ENCODE results near the gene NEK5.
"Not testable (repeated sequence)": the region's sequence is repeated elsewhere in the genome, so short reads cannot be mapped to it uniquely, and the experiment has no call there.

Gene NEK5

DNA sequence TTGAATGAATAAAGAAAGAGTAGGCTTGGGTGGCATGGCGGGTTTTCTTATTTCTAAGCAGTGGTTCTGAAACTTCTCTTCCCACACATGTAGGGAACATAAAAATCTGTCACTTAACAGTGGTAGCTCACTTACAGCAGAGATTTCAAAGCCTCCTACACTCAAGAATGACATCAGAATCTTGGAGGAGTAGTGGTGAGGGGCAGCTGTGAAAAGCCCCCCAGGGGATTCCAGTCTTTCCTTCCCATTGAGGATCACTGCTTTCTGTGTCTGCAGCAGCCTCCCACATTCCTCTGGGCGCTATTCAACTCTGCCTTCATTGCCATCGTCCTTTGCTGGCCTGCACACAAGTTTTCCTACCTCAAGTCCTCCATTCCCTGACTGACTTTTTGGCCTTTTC is 8.6 kb upstream of the NEK5 start:
- no peak for FAIRE-seq

GRCh38 chr13:52136763-52137162 is 7.9 kb upstream of the NEK5 start:
- FAIRE-seq = peak; percentile 18

DNA sequence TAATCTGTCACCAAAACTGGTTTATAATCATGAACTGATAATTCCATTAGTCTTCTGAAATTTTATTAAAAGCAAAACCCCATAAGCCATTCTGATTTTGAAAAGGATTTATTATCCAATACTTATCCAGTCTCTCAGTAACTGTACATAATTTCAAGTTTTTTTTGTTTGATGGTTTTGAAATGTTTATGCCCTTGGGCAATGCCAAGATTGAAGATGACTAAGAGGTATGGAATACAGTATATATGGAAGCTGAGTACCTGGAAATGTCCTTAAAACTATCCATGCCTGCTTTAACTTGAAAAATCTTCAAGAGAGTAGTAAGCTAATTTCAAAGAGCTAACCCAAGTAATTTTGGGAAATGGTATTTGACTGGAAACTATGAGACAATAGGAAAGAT is 1.8 kb upstream of the NEK5 start:
- FAIRE-seq = no peak

- FAIRE-seq = peak; percentile 68
Measured at GRCh38 chr13:52127783-52128702, 830 bp downstream of the NEK5 start.

GRCh38 chr13:52127378-52127777 is 1.5 kb downstream of the NEK5 start:
- FAIRE-seq = no peak

- no peak for FAIRE-seq
Measured at GRCh38 chr13:52125547-52125946, 3.3 kb downstream of the NEK5 start.

DNA sequence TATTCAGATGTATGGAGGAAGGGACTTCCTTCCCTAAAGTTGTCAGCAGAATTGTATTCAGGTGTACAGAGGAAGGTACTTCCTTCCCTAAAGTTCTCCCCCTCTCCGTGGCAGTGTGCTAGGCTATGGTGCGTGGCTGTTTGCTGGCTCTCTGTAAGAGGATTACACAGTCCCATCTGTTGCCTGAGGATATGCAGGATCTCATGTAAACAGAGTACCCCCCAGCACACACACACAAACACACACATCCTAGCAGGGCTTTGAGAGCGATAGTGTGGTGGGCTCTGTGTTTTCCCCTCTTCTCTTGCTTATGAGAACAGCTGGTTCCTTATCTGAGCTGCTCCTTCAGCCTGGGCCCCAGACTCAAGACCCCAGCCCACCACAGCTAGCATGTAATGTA is 10.3 kb downstream of the NEK5 start:
- FAIRE-seq = no peak

GRCh38 chr13:52118095-52118494 is 10.8 kb downstream of the NEK5 start:
- no peak for FAIRE-seq

DNA sequence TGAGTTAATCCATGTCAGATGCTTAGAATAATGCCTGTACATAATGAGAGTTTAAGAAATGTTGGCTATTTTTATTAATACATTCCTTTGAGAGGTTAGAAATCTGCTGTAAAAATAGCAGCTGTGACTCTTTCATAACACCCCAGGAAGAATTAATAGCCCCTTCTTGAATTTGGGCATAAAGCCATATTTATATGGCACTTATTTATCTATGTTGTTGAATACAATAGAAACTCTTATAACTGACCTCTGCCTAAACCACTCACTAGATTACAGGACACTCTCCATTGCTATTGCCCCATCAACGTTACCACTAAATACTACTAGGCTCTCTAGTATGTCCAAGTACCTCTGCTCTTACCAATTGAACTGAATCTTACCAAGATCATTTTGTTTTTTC is 16.3 kb downstream of the NEK5 start:
- FAIRE-seq = no peak

DNA sequence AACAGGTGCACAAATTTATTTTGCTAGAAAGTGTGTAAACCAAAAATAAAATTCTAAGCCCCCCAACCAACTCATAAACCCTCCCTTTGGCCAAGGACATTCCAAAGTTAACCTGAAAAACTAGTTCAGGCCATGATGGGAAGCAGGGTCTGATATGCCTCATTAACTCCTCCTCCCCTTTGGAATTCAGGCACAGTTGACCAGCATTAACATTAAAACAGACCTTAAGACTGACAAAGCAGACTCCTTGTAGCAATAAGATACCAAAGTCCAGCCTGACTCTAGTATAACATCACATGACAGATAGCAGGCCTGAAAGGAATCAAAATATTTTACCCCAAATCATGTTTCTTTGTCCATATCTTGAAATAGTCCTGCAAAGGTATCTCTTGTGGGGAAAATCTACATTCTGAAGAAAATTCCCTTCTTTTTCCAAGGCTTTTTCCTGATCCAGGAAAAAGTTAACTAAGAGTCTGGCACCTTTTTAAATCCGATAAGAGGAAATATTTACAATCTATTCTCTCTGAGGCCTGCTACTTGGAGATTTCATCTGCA is 19.7 kb downstream of the NEK5 start:
- FAIRE-seq = no peak

DNA sequence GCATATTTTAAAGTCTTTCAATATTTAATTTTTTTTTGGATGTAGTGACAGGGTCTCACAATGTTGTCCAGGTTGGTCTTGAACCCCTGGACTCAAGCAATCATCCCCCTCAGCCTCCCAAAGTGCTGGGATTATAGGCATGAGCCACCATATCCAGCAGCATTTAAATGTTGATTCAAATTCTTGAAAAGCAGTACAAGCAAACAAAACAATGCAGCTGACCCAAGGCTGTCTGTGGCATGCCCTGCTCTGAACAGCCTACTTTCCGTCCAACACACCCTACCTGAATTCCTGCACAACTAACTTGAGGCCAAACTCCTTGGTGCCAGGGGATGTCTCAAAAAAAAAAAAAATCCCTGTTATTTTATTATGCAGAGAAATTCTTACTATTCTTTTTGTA is 23.0 kb downstream of the NEK5 start:
- no peak for FAIRE-seq

- no peak for FAIRE-seq
Measured at GRCh38 chr13:52104624-52105023, 24.2 kb downstream of the NEK5 start.

GRCh38 chr13:52103386-52103785 is 25.5 kb downstream of the NEK5 start:
- FAIRE-seq = no peak

- not testable (repeated sequence) for FAIRE-seq
Measured at GRCh38 chr13:52102423-52102822, 26.4 kb downstream of the NEK5 start.

DNA sequence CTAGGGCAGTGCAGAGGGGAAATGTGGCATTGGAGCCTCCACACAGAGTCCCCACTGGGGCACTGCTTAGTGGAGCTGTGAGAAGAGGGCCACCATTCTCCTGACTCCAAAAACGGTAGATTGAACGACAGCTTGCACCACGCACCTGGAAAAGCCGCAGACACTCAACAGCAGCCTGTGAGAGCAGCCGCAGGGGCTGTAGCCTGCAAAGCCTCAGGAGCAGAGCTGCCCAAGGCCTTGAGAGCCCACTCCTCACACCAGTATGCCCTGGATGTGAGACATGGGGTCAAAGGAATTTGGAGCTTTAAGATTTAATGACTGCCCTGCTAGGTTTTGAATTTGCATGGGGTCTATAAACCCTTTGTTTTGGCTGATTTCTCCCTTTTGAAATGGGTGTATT is 31.7 kb downstream of the NEK5 start:
- FAIRE-seq = no peak

DNA sequence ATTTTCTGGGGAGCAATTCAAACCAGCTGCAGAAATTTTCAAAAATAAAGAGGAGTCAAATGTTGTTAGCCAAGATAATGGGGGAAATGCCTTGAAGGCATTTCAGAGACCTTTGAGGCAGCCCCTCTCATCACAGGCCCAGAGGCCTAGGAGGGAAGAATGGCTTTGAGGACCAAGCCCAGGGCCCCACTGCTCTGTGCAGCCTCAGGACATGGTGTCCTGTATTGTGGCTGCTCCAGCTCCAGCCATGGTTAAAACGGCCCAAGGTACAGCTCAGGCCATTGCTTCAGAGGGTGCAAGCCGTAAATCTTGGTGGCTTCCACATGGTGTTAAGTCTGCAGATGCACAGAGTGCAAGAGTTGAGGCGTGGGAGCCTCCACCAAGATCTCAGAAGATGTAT is 32.1 kb downstream of the NEK5 start:
- no peak for FAIRE-seq

DNA sequence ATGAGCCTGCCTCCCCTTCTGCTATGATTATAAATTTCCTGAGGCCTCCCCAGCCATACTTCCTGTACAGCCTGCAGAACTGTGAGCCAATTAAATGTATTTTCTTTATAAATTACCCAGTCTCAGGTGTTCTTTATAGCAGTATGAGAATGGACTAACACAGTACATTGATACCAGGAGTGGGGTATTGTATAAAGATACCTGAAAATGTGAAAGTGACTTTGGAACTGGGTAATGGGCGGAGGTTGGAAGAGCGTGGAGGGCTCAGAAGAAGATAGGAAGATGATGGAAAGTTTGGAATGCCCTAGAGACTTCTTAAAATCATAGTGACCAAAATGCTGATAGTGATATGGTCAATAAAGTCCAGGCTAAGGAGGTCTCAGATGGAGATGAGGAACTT is 32.8 kb downstream of the NEK5 start:
- no peak for FAIRE-seq

- no peak for FAIRE-seq
Measured at GRCh38 chr13:52092087-52092486, 36.8 kb downstream of the NEK5 start.

GRCh38 chr13:52091473-52091872 is 37.4 kb downstream of the NEK5 start:
- no peak for FAIRE-seq

DNA sequence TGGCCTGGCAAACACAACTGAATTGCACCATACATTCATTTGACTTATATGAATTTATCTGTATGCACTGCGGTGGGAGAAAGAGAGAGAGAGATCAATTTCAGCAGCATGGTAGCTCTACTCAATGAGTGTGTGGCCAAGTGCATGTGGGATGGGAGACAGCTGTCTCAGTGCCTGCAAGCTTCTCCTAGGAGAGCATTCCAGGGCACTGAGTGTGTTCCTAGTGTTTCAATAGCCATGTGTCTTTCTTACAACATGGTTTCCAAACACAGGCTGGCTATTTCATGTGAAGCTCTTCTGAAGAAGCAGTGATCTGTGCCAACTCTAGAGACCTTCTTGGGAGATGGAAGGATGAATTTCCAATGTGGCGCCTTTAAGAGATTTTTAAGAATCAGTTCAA is 43.5 kb downstream of the NEK5 start:
- FAIRE-seq = no peak

DNA sequence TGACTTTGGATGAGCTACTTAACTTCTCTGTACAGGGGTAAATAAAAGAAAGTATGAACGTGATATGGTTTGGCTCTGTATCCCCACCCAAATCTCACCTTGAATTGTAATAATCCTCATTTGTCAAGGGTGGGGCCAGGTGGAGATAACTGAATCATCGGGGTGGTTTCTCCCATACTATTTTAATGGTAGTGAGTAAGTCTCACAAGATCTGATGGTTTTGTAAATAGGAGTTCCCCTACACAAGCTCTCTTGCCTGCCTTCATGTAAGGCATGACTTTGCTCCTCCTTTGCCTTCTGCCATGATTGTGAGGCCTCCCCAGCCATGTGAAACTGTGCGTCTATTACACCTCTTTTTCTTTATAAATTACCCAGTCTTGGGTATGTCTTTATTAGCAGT is 43.9 kb downstream of the NEK5 start:
- not testable (repeated sequence) for FAIRE-seq

DNA sequence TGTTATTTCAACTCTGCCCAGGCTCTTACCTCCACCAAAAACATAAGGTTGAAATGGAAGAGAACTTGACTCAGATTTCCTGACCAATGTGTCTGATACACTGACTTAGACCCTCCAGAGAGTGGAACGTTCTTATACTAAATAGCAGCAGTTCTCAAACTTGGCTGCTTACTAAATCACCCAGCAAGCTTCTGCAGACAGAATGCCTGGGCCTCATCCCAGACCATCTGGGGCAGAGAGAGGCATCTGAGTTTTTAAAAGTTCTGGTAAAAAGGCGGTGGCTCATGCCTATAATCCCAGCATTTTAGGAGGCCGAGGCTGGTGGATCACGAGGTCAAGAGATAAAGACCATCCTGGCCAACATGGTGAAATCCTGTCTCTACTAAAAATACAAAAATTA is 46.3 kb downstream of the NEK5 start:
- no peak for FAIRE-seq

DNA sequence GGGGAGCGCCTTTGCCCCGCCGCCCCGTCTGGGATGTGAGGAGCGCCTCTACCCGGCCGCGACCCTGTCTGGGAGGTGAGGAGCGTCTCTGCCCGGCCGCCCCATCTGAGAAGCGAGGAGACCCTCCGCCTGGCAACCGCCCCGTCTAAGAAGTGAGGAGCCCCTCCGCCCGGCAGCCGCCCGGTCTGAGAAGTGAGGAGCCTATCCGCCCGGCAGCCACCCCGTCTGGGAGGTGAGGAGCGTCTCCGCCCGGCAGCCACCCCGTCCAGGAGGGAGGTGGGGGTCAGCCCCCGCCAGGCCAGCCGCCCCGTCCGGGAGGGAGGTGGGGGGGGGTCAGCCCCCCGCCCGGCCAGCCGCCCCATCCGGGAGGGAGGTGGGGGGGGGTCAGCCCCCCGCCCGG is 49.0 kb downstream of the NEK5 start:
- FAIRE-seq = not testable (repeated sequence)

DNA sequence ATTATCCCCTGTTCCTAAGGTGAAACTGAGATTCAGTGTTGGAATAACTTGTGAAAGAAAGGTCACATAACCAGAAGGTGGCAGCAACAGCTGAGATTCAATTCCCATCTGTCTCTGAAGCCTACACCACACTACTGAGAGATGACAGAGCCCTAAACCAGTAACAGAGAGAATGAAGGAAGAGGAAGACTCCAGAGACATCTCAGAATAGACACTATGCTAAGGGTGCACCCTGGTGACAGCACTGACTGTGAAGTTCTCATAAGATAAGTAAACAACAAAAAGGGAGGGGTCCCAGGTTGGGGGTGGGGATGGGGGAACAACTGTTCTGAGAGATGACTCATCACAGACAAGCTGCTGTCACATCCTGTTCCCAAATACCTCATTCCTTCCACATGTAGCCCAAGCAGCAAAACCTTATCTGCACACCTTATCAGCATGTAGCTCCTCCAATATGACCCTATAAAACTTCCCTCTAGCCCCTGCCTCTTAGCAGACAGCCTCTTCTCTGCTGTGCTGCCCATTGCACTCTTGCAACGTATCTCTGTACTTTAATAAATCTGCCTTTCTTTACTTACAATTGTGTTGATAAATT is 57.8 kb downstream of the NEK5 start:
- no peak for FAIRE-seq
